HCT116 (cell line): ENCODE results near the gene THSD1. TPM values are rescaled to one million over a fixed set of nuclear protein-coding genes. Genes with fewer than 3 reads are reported as not detected.

Experiments
- ATAC-seq: fragments of 200-7000 bp; cut with Tn5 transposase; 2 replicates; pipeline ENCODE4 v1.9.1; 2020; ENCODE audit warnings: mild to moderate bottlenecking, moderate library complexity
- BruUV-seq: library from RNA; stranded (reverse); fragments of 400-500 nt; replicated peaks from 2 replicates; lab custom pipeline; 2021; lab: Mats Ljungman, UMichigan
- CTCF ChIA-PET: fragments of 300-600 bp; sonication (Branson Sonifier 250); formaldehyde crosslinking; loops from one replicate; lab custom pipeline; 2021; ENCODE audit warnings: antibody characterized with exemption; lab: Charles Lee
- POLR2A ChIA-PET: fragments of 300-600, 350-600 bp; sonication (Branson Sonifier 250); formaldehyde crosslinking; loops from one replicate; lab custom pipeline; 2021; ENCODE audit warnings: antibody characterized with exemption; lab: Charles Lee
- RAD21 ChIA-PET, 2 experiments: fragments of 300-600 bp; sonication (Branson Sonifier 250); formaldehyde crosslinking; loops; one replicate each; lab custom pipeline; 2023; ENCODE audit warnings: low total read pairs in 2 of 2; ENCODE audit not compliant: uncharacterized antibody in 2 of 2, unreplicated experiment in 2 of 2, low non-redundant PET in 1 of 2; lab: Charles Lee
- DNase-seq: peaks from one replicate; pipeline ENCODE4 v3.0.0-alpha.2; 2010; ENCODE audit warnings: low read depth, low spot score
- H2AFZ ChIP-seq: fragments of 200-600 bp; shearing (Covaris generic), sonication (generic); 2 replicates; pipeline ENCODE4 v1.6.1; 2017; ENCODE audit warnings: low read depth, mixed run types, mixed read lengths, antibody characterized with exemption, low read length; ENCODE audit not compliant: poor library complexity, severe bottlenecking
- H3K27ac ChIP-seq: 2 replicates; pipeline ENCODE4 v1.5.1; 2012; ENCODE audit warnings: low read depth, low read length
- H3K27me3 ChIP-seq: fragments of 200-600 bp; sonication (generic); 2 replicates; pipeline ENCODE4 v1.6.1; 2016; ENCODE audit warnings: mixed run types, low read length, mixed read lengths; ENCODE audit not compliant: insufficient read depth
- H3K36me3 ChIP-seq, 2 experiments: fragments of 200-500 bp in 1 of 2; fragments of 200-600 bp in 1 of 2; sonication (Bioruptor generic) in 1 of 2; sonication (generic) in 1 of 2; 2 replicates each; pipeline versions ENCODE4 v1.5.1 to v1.6.1; 2014 to 2016; ENCODE audit warnings: low read length in 2 of 2, inconsistent platforms in 1 of 2, mixed read lengths in 1 of 2, mixed run types in 1 of 2; ENCODE audit not compliant: insufficient read depth in 2 of 2, control insufficient read depth in 1 of 2
- H3K4me1 ChIP-seq, 2 experiments: fragments of 200-600 bp in 1 of 2; sonication (generic) in 1 of 2; 2 replicates each; pipeline versions ENCODE4 v1.5.1 to v1.6.1; 2012 to 2017; ENCODE audit warnings: low read length in 2 of 2, inconsistent platforms in 1 of 2, mild to moderate bottlenecking in 1 of 2, mixed read lengths in 1 of 2, mixed run types in 1 of 2, moderate library complexity in 1 of 2; ENCODE audit not compliant: insufficient read depth in 2 of 2, control insufficient read depth in 1 of 2
- H3K4me2 ChIP-seq: fragments of 200-600 bp; sonication (generic); 2 replicates; pipeline ENCODE4 v1.6.1; 2017; ENCODE audit warnings: mixed run types, low read length, mixed read lengths
- H3K4me3 ChIP-seq, 2 experiments: fragments of 200-600 bp in 1 of 2; sonication (generic) in 1 of 2; replicated peaks in 1 of 2; 2 replicates each; pipeline ENCODE4 v1.5.1; 2011 to 2016; ENCODE audit warnings: low read length in 2 of 2, control low read depth in 1 of 2, low read depth in 1 of 2, mild to moderate bottlenecking in 1 of 2, mixed read lengths in 1 of 2, mixed run types in 1 of 2
- H3K79me2 ChIP-seq: fragments of 200-600 bp; sonication (generic); 2 replicates; pipeline ENCODE4 v1.6.1; 2017; ENCODE audit warnings: mild to moderate bottlenecking, mixed run types, low read length, moderate library complexity, mixed read lengths; ENCODE audit not compliant: insufficient read depth
- H3K9ac ChIP-seq: fragments of 200-600 bp; sonication (generic); 2 replicates; pipeline ENCODE4 v1.6.1; 2016; ENCODE audit warnings: low read length, mixed read lengths
- H3K9me2 ChIP-seq: fragments of 200-600 bp; sonication (generic), shearing (Covaris generic); 2 replicates; pipeline ENCODE4 v1.6.1; 2017; ENCODE audit warnings: mixed run types, mild to moderate bottlenecking, moderate library complexity; ENCODE audit not compliant: insufficient read depth
- H3K9me3 ChIP-seq, 2 experiments: fragments of 200-500 bp in 1 of 2; fragments of 200-600 bp in 1 of 2; sonication (Bioruptor generic) in 1 of 2; sonication (generic) in 1 of 2; 2 replicates each; pipeline ENCODE4 v1.6.1; 2014 to 2017; ENCODE audit warnings: low read length in 2 of 2, mixed read lengths in 2 of 2, inconsistent platforms in 1 of 2, low read depth in 1 of 2, mild to moderate bottlenecking in 1 of 2, mixed run types in 1 of 2, moderate library complexity in 1 of 2; ENCODE audit not compliant: control insufficient read depth in 1 of 2, insufficient read depth in 1 of 2
- H4K20me1 ChIP-seq: fragments of 200-600 bp; sonication (generic), shearing (Covaris generic); 2 replicates; pipeline ENCODE4 v1.6.1; 2017; ENCODE audit warnings: mixed run types, mild to moderate bottlenecking, moderate library complexity; ENCODE audit not compliant: insufficient read depth
- CBX3 ChIP-seq: IDR thresholded peaks from 2 replicates; pipeline ENCODE4 v1.6.1; 2012; ENCODE audit warnings: low read depth
- EGR1 ChIP-seq: IDR thresholded peaks from 2 replicates; pipeline ENCODE4 v1.6.1; 2012; ENCODE audit warnings: low read depth
- ELF1 ChIP-seq: IDR thresholded peaks from 2 replicates; pipeline ENCODE4 v1.6.1; 2012; ENCODE audit warnings: low read depth, borderline replicate concordance
- EZH2phosphoT487 ChIP-seq: fragments of 200-600 bp; IDR thresholded peaks from 2 replicates; pipeline ENCODE4 v1.6.1; 2018; ENCODE audit warnings: antibody characterized with exemption, borderline replicate concordance
- JUND ChIP-seq: IDR thresholded peaks from 2 replicates; pipeline ENCODE4 v1.6.1; 2012
- RAD21 ChIP-seq: IDR thresholded peaks from 2 replicates; pipeline ENCODE4 v1.6.1; 2012; ENCODE audit warnings: low read depth, mild to moderate bottlenecking
- SIN3A ChIP-seq: IDR thresholded peaks from 2 replicates; pipeline ENCODE4 v1.6.1; 2012; ENCODE audit warnings: low read depth
- SRF ChIP-seq: IDR thresholded peaks from 2 replicates; pipeline ENCODE4 v1.6.1; 2012; ENCODE audit warnings: low read depth
- YY1 ChIP-seq: IDR thresholded peaks from 2 replicates; pipeline ENCODE4 v1.6.1; 2011; ENCODE audit warnings: low read length, low read depth, moderate library complexity, mild to moderate bottlenecking; ENCODE audit not compliant: insufficient replicate concordance; ENCODE audit errors: extremely low read depth
- intact Hi-C: fragments of 100-400 bp; cut with micrococcal nuclease; formaldehyde crosslinking; loops from 2 replicates; pipeline ENCODE4 v1.10.0; 2022
- total RNA-seq: library from RNA; stranded (reverse); gene quantifications from one replicate; pipeline ENCODE4 v1.2.1, GENCODE V29; 2021; ENCODE audit not compliant: unreplicated experiment
- TF ChIP-seq, protein P1 (sequence below): IDR thresholded peaks from 2 replicates; pipeline ENCODE4 v1.6.1; 2012
- TF ChIP-seq, protein P2 (sequence below), 3 experiments: fragments of 200-600 bp in 1 of 3; sonication (generic) in 1 of 3; IDR thresholded peaks in 2 of 3; conservative IDR thresholded peaks in 1 of 3; 2 replicates each; pipeline ENCODE4 v1.5.1; 2012 to 2017; ENCODE audit warnings: low read depth in 2 of 3, low read length in 2 of 3, antibody characterized with exemption in 1 of 3, borderline replicate concordance in 1 of 3, control low read depth in 1 of 3, mild to moderate bottlenecking in 1 of 3, mixed read lengths in 1 of 3, mixed run types in 1 of 3, moderate library complexity in 1 of 3; ENCODE audit not compliant: insufficient read depth in 1 of 3
- TF ChIP-seq, protein P3 (sequence below): IDR thresholded peaks from 2 replicates; pipeline ENCODE4 v1.6.1; 2012
- TF ChIP-seq, protein P4 (sequence below): IDR thresholded peaks from 2 replicates; pipeline ENCODE4 v1.6.1; 2012; ENCODE audit warnings: low read depth

THSD1 gene
- total RNA-seq, 1 experiment from 2014 or later = 0.76 TPM

DNA sequence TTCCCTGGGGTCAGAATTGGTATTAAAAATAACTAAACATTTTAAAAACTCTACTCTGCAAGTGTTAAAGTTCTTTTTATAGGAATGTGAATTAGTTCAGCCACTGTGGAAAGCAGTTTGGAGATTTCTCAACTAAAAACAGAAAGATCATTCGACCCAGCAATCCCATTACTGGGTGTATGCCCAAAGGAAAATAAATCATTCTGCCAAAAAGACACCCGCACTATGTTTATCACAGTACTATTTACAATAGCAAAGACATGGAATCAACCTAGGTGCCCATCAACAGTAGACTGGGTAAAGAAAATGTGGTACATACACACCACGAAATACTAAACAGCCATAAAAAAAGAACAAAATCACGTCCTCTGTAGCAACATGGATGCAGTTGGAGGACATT lies 657 bp upstream of the THSD1 start:
- ChIA-PET CTCF (no interaction called here), POLR2A (no interaction called here), RAD21 (no interaction called here)
- no TSS peak for BruUV-seq
- no peaks in the 10 kb centered on the region for H3K36me3 ChIP-seq
- H3K4me3 ChIP-seq = no peak overlapping the region
- no peak overlapping the region for H3K9ac ChIP-seq
- H3K9me3 ChIP-seq = no peaks in the 10 kb centered on the region
- no peak overlapping the region for H3K27ac ChIP-seq
- intact Hi-C loops = no loop called here
- no peaks in the 10 kb centered on the region for H3K27me3 ChIP-seq
- no peak overlapping the region for H3K4me2 ChIP-seq
- no peak overlapping the region for H2AFZ ChIP-seq
- H3K4me1 ChIP-seq = peaks cover 0 to 2% of the 10 kb centered on the region in 2 experiments; a peak in 2 of 4 replicates
- no peaks in the 10 kb centered on the region for H3K9me2 ChIP-seq
- no peaks in the 10 kb centered on the region for H3K79me2 ChIP-seq
- ATAC-seq (no peak), DNase-seq (no peak)
- H4K20me1 ChIP-seq = no peaks in the 10 kb centered on the region
- no peak for TF ChIP-seq JUND
- TF ChIP-seq CBX3 = no peak
- TF ChIP-seq, protein P1, sequence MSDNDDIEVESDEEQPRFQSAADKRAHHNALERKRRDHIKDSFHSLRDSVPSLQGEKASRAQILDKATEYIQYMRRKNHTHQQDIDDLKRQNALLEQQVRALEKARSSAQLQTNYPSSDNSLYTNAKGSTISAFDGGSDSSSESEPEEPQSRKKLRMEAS = no peak
- no peak for TF ChIP-seq SIN3A
- no peak for TF ChIP-seq ELF1
- TF ChIP-seq YY1 = no peak
- TF ChIP-seq, protein P2, sequence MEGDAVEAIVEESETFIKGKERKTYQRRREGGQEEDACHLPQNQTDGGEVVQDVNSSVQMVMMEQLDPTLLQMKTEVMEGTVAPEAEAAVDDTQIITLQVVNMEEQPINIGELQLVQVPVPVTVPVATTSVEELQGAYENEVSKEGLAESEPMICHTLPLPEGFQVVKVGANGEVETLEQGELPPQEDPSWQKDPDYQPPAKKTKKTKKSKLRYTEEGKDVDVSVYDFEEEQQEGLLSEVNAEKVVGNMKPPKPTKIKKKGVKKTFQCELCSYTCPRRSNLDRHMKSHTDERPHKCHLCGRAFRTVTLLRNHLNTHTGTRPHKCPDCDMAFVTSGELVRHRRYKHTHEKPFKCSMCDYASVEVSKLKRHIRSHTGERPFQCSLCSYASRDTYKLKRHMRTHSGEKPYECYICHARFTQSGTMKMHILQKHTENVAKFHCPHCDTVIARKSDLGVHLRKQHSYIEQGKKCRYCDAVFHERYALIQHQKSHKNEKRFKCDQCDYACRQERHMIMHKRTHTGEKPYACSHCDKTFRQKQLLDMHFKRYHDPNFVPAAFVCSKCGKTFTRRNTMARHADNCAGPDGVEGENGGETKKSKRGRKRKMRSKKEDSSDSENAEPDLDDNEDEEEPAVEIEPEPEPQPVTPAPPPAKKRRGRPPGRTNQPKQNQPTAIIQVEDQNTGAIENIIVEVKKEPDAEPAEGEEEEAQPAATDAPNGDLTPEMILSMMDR (IDR thresholded peaks at IDR 0.05 in 2 of 3, conservative IDR thresholded peaks at IDR 0.05 in 1 of 3; ENCODE audit: borderline replicate concordance in 1 of 3, insufficient read depth in 1 of 3, low read depth in 2 of 3, low read length in 2 of 3) = no peak
- TF ChIP-seq, protein P3, sequence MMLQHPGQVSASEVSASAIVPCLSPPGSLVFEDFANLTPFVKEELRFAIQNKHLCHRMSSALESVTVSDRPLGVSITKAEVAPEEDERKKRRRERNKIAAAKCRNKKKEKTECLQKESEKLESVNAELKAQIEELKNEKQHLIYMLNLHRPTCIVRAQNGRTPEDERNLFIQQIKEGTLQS = no peak
- TF ChIP-seq SRF = no peak
- no peak for TF ChIP-seq EZH2phosphoT487
- TF ChIP-seq, protein P4, sequence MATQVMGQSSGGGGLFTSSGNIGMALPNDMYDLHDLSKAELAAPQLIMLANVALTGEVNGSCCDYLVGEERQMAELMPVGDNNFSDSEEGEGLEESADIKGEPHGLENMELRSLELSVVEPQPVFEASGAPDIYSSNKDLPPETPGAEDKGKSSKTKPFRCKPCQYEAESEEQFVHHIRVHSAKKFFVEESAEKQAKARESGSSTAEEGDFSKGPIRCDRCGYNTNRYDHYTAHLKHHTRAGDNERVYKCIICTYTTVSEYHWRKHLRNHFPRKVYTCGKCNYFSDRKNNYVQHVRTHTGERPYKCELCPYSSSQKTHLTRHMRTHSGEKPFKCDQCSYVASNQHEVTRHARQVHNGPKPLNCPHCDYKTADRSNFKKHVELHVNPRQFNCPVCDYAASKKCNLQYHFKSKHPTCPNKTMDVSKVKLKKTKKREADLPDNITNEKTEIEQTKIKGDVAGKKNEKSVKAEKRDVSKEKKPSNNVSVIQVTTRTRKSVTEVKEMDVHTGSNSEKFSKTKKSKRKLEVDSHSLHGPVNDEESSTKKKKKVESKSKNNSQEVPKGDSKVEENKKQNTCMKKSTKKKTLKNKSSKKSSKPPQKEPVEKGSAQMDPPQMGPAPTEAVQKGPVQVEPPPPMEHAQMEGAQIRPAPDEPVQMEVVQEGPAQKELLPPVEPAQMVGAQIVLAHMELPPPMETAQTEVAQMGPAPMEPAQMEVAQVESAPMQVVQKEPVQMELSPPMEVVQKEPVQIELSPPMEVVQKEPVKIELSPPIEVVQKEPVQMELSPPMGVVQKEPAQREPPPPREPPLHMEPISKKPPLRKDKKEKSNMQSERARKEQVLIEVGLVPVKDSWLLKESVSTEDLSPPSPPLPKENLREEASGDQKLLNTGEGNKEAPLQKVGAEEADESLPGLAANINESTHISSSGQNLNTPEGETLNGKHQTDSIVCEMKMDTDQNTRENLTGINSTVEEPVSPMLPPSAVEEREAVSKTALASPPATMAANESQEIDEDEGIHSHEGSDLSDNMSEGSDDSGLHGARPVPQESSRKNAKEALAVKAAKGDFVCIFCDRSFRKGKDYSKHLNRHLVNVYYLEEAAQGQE = no peak
- no peak for TF ChIP-seq RAD21
- no peak for TF ChIP-seq EGR1
